Peyer's patch (tissue), 4 donors: ENCODE data around the gene MYH11. TPM values are rescaled to one million over a fixed set of nuclear protein-coding genes. Genes with fewer than 3 reads are reported as not detected.

ENCODE experiments used
- DNase-seq, 3 donors: peaks; one replicate each; pipeline ENCODE4 v3.0.0-alpha.2; 2017 to 2019
- H3K27ac ChIP-seq, 4 donors: fragments of 200-600 bp; sonication (generic); one replicate each; pipeline ENCODE4 v1.5.1; 2016 to 2019
- H3K27me3 ChIP-seq, 2 donors: fragments of 200-600 bp; sonication (generic); one replicate each; pipeline ENCODE4 v1.5.1; 2019
- H3K36me3 ChIP-seq, 3 donors: fragments of 200-600 bp; sonication (generic); one replicate each; pipeline ENCODE4 v1.5.1; 2016 to 2019
- H3K4me1 ChIP-seq, 4 donors: fragments of 200-600 bp; sonication (generic); one replicate each; pipeline ENCODE4 v1.5.1; 2016 to 2019
- H3K4me3 ChIP-seq, 4 donors: fragments of 200-600 bp; sonication (generic); 1 replicate in 3 of 4; 2 replicates in 1 of 4; pipeline ENCODE4 v1.5.1; 2016 to 2019; ENCODE audit warnings: mild to moderate bottlenecking in 1 of 4
- H3K9me3 ChIP-seq, 4 donors: fragments of 200-600 bp; sonication (generic); one replicate each; pipeline ENCODE4 v1.5.1; 2016 to 2019; ENCODE audit warnings: mild to moderate bottlenecking in 1 of 4
- POLR2A ChIP-seq, 2 donors: fragments of 450-650 bp; IDR thresholded peaks; one replicate each; pipeline ENCODE4 v1.5.1; 2017; ENCODE audit warnings: antibody characterized with exemption in 2 of 2, mild to moderate bottlenecking in 2 of 2, moderate library complexity in 2 of 2
- total RNA-seq, 4 donors: library from RNA; depleted of rRNA; stranded (reverse); fragments of >200 nt; gene quantifications; one replicate each; pipeline ENCODE4 v1.1.0, GENCODE V29; 2016
- TF ChIP-seq, protein P1 (sequence below), 6 experiments: fragments of 450-650 bp in 4 of 6; fragments of 200-600 bp in 2 of 6; sonication (generic) in 1 of 6; IDR thresholded peaks; one replicate each; pipeline ENCODE4 v1.5.1; 2017 to 2019; ENCODE audit warnings: antibody characterized with exemption in 6 of 6, mild to moderate bottlenecking in 3 of 6, moderate library complexity in 1 of 6

Gene MYH11
- total RNA-seq, 4 donors from 2014 or later: 39.2 to 248 (median 131) TPM

DNA sequence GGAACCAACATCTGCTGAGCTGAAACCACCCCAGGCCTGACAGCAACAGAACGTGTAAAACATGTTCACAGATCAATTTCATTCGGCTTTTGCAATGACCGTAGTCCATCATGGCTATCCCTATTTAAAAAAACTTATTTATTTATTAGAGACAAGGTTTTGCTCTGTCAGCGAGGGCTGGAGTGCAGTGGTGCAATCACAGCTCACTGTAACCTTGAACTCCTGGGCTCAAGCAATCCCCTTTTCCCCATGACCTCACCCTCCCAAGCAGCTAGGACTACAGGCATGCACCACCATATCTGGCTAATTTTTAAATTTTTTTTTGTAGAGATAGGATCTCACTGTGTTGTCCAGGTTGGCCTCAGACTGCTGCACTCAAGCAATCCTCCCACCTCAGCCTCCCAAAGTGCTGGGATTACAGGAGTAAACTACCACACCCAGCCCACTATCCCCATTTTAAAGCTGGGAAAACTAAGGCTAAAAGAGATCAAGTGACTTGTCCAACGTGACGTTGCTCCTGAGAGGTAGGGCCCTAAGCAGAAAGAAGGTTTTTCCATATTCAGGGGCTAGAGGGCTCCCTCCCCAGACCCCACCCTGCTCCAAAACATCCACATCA, 77.7 kb downstream of the MYH11 start:
- no peak overlapping the region for H3K4me3 ChIP-seq
- no peak overlapping the region for H3K27ac ChIP-seq
- H3K36me3 ChIP-seq: no peaks in the 10 kb centered on the region
- no peak for DNase-seq
- no peaks in the 10 kb centered on the region for H3K27me3 ChIP-seq
- H3K9me3 ChIP-seq: no peaks in the 10 kb centered on the region
- TF ChIP-seq, protein P1, sequence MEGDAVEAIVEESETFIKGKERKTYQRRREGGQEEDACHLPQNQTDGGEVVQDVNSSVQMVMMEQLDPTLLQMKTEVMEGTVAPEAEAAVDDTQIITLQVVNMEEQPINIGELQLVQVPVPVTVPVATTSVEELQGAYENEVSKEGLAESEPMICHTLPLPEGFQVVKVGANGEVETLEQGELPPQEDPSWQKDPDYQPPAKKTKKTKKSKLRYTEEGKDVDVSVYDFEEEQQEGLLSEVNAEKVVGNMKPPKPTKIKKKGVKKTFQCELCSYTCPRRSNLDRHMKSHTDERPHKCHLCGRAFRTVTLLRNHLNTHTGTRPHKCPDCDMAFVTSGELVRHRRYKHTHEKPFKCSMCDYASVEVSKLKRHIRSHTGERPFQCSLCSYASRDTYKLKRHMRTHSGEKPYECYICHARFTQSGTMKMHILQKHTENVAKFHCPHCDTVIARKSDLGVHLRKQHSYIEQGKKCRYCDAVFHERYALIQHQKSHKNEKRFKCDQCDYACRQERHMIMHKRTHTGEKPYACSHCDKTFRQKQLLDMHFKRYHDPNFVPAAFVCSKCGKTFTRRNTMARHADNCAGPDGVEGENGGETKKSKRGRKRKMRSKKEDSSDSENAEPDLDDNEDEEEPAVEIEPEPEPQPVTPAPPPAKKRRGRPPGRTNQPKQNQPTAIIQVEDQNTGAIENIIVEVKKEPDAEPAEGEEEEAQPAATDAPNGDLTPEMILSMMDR (IDR thresholded peaks at IDR 0.05): no peak
- TF ChIP-seq POLR2A (IDR thresholded peaks at IDR 0.05): no peak
- H3K4me1 ChIP-seq: no peaks in the 10 kb centered on the region

DNA sequence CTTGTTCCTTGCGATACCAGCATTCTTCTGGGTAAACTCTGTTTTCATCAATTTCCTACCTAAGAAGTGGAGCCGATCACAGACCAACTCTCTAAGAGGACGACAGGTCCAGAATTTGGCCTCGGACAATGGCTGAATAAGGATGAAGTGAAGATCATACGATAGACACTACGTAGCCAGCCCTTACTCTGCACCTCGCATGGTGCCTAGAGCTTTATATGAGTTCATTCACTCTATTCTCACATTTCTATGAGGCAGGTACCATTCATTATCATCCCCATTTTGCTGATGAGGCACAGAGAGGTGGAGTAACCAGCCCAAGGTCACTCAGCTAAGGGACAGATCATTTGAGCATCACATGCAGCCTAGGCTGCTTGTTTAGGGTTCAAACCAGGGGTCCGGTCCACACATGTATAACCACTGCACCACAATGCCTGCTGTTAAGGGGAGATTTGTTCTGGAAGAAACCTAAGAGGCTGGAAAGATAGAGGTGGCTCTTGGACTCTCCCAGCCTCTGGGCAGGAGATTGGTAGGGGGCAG, 78.6 kb downstream of the MYH11 start:
- Histone ChIP-seq H3K4me1 (no peaks in the 10 kb centered on the region), H3K27me3 (no peaks in the 10 kb centered on the region), H3K4me3 (no peak overlapping the region)

DNA sequence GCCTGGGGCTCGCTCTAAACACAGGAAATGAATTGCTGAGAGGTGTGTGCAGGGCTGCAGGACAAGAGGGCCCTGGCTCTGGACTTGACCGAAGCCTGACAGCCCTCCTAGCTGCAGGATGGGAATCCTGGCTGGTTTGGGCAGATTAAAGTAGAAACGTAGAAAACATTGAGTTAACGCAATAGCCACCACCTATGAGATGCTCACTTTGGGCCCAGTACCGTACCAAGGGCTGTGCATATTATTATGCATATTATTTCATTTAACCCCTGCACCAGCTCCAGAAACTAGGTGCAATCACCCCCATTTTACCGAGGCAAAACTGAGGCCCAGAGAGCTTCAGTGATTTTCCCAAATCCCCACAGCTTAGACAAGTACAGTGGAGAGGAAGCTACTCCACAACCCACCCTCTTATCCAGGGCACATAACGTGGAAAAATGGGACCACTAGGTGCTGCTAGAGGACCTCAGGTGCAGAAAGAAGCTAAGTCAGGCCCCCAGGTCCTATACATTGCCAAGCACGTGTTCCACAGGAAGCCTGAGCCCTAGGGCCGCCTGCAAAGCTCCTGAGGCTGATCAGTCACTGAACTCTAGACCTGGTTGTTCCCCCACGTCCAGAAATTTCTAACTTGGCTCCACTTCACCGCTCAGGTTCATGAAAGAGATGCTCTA, 79.2 kb downstream of the MYH11 start:
- H3K4me1 ChIP-seq: no peaks in the 10 kb centered on the region
- no peaks in the 10 kb centered on the region for H3K27me3 ChIP-seq
- TF ChIP-seq, protein P1 (IDR thresholded peaks at IDR 0.05): peak in 1 of 6 experiments; percentile 19
- no peak for TF ChIP-seq POLR2A (IDR thresholded peaks at IDR 0.05)
- no peaks in the 10 kb centered on the region for H3K9me3 ChIP-seq
- H3K4me3 ChIP-seq: no peak overlapping the region
- no peak overlapping the region for H3K27ac ChIP-seq
- no peaks in the 10 kb centered on the region for H3K36me3 ChIP-seq
- no peak for DNase-seq

More for the DNA sequence above, 78.6 kb downstream of the MYH11 start:
- DNase-seq: no peak
- no peaks in the 10 kb centered on the region for H3K36me3 ChIP-seq
- no peak overlapping the region for H3K27ac ChIP-seq
- no peaks in the 10 kb centered on the region for H3K9me3 ChIP-seq
- no peak for TF ChIP-seq POLR2A (IDR thresholded peaks at IDR 0.05)
- TF ChIP-seq, protein P1 (IDR thresholded peaks at IDR 0.05): no peak

DNA sequence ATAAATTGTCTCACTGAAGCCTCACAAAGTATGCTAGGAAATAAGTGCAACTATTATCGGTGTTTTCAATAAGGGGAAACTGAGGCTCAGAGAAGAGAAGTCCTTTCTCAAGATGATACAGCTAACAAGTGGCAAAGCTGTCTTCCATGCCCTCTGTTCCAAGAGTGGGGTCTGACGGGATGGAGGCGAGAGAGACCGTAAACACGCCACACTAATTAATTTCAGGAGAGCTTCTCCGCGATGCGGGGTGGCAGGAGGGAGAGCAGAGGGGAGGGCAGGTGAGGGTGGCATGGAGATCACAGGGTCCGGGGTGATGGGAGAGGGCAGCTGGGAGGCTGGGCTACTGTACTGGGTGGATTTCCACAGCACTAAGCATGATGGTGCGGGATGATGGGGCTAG, 80.3 kb downstream of the MYH11 start:
- Histone ChIP-seq H3K27me3 (no peaks in the 10 kb centered on the region), H3K36me3 (no peaks in the 10 kb centered on the region), H3K4me1 (no peaks in the 10 kb centered on the region), H3K9me3 (no peaks in the 10 kb centered on the region), H3K4me3 (no peak overlapping the region), H3K27ac (no peak overlapping the region)
- no peak for DNase-seq
- TF ChIP-seq, protein P1 (IDR thresholded peaks at IDR 0.05): no peak
- no peak for TF ChIP-seq POLR2A (IDR thresholded peaks at IDR 0.05)

DNA sequence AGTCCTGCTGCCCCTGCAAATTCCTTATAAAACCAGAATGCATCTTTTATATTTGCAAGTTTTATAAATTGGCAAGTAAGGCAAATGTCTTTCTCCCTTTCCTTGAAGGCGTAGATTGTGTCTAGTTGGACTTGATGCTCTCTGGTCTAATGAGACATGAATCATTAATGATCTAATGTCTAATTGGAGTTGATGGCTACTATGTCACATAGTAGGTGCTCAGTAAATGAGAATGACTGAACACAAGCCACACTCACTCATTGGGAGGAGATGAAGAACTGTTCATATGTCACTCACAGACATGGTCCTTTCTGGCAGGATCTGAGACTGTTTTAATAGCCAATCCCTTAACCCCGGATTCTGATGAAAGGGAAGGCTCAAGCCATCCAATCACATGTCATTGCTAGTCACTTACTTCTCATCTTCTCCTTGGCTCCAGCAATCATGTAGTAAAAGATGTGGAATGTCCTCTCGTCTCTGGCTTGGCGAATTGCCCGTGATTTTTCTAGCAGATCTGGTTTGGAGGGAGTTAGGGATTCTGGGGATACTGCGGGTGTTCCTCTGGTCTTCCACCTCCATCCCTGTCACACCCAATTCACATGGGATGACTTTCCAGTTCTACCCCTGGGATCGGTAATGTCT, 81.0 kb downstream of the MYH11 start:
- Histone ChIP-seq H3K4me1 (no peaks in the 10 kb centered on the region), H3K9me3 (no peaks in the 10 kb centered on the region), H3K27ac (peak overlapping the region in 1 of 4 donors; percentile 3), H3K36me3 (no peaks in the 10 kb centered on the region), H3K27me3 (no peaks in the 10 kb centered on the region), H3K4me3 (no peak overlapping the region)
- DNase-seq: no peak
- TF ChIP-seq, protein P1 (IDR thresholded peaks at IDR 0.05): no peak
- TF ChIP-seq POLR2A (IDR thresholded peaks at IDR 0.05): no peak
